GM12878 (cell line): ENCODE results near the gene LRRC8B. TPM values are rescaled to one million over a fixed set of nuclear protein-coding genes. Genes with fewer than 3 reads are reported as not detected.

ENCODE experiments used
- ATAC-seq: fragments of 200-7000 bp; cut with Tn5 transposase; 3 replicates; pipeline ENCODE4 v1.9.1; 2020; ENCODE audit warnings: mild to moderate bottlenecking, moderate library complexity
- BruUV-seq: library from RNA; stranded (reverse); fragments of 400-500 nt; replicated peaks from 2 replicates; lab custom pipeline; 2021; lab: Mats Ljungman, UMichigan
- CTCF ChIA-PET: fragments of 300-600 bp; sonication (Branson Sonifier 250); formaldehyde crosslinking; extraction: SDS; loops from one replicate; lab custom pipeline; 2021; ENCODE audit warnings: inconsistent platforms; lab: Yijun Ruan, JAX
- POLR2A ChIA-PET: fragments of 350-600 bp; formaldehyde crosslinking; extraction: SDS; loops from one replicate; lab custom pipeline; 2021; ENCODE audit warnings: inconsistent platforms; lab: Charles Lee
- RAD21 ChIA-PET: fragments of 300-600 bp; sonication (Branson Sonifier 250); formaldehyde crosslinking; loops from one replicate; lab custom pipeline; 2023; ENCODE audit warnings: antibody characterized with exemption; ENCODE audit not compliant: unreplicated experiment; lab: Charles Lee
- SMC1A ChIA-PET: fragments of 300-600 bp; sonication (Branson Sonifier 250); formaldehyde crosslinking; loops from one replicate; lab custom pipeline; 2023; ENCODE audit not compliant: unreplicated experiment, uncharacterized antibody; lab: Charles Lee
- DNase-seq: peaks from one replicate; pipeline ENCODE4 v3.0.0-alpha.2; 2011; ENCODE audit warnings: low read depth, low spot score
- FAIRE-seq: peaks from 3 replicates; lab custom pipeline; 2011; peaks lifted over from hg19 to GRCh38; lab: Jason Lieb, UNC
- H2AFZ ChIP-seq: 2 replicates; pipeline ENCODE4 v1.6.0; 2011; ENCODE audit warnings: low read depth, low read length, control low read depth; ENCODE audit not compliant: control insufficient read depth
- H3K27ac ChIP-seq: 2 replicates; pipeline ENCODE4 v1.5.1; 2011; ENCODE audit warnings: control low read depth; ENCODE audit not compliant: control insufficient read depth, insufficient read depth
- H3K27me3 ChIP-seq, 2 experiments: replicated peaks in 1 of 2; 2 replicates each; pipeline versions ENCODE4 v1.6.0 to v1.6.1; 2011; ENCODE audit warnings: low read length in 1 of 2; ENCODE audit not compliant: control insufficient read depth in 2 of 2, insufficient read depth in 2 of 2
- H3K36me3 ChIP-seq, 2 experiments: 2 replicates each; pipeline ENCODE4 v1.5.1; 2011; ENCODE audit warnings: low read length in 1 of 2; ENCODE audit not compliant: control insufficient read depth in 2 of 2, insufficient read depth in 2 of 2
- H3K4me1 ChIP-seq: 2 replicates; pipeline ENCODE4 v1.6.1; 2011; ENCODE audit warnings: mild to moderate bottlenecking, low read length, moderate library complexity, mixed read lengths; ENCODE audit not compliant: control insufficient read depth, insufficient read depth
- H3K4me2 ChIP-seq: 2 replicates; pipeline ENCODE4 v1.6.0; 2011; ENCODE audit warnings: control low read depth; ENCODE audit not compliant: control insufficient read depth, insufficient read depth
- H3K4me3 ChIP-seq: fragments of 200-600 bp; sonication (generic); 2 replicates; pipeline ENCODE4 v1.5.1; 2016
- H3K79me2 ChIP-seq: 2 replicates; pipeline ENCODE4 v1.6.0; 2011; ENCODE audit warnings: low read length; ENCODE audit not compliant: control insufficient read depth, insufficient read depth
- H3K9ac ChIP-seq: 2 replicates; pipeline ENCODE4 v1.8.0; 2011; ENCODE audit warnings: low read length, control low read depth, mixed read lengths; ENCODE audit not compliant: control insufficient read depth, insufficient read depth
- H3K9me3 ChIP-seq: replicated peaks from 3 replicates; pipeline ENCODE4 v1.5.1; 2011; ENCODE audit warnings: mild to moderate bottlenecking, low read length; ENCODE audit not compliant: control insufficient read depth, insufficient read depth
- H4K20me1 ChIP-seq: 2 replicates; pipeline ENCODE4 v1.6.0; 2011; ENCODE audit not compliant: control insufficient read depth, insufficient read depth
- BCL11A ChIP-seq: IDR thresholded peaks from 2 replicates; pipeline ENCODE4 v1.6.1; 2011; ENCODE audit warnings: low read depth, low read length
- CBX5 ChIP-seq: sonication (generic); IDR thresholded peaks from 2 replicates; pipeline ENCODE4 v1.6.1; 2016; ENCODE audit warnings: low read depth, moderate library complexity, mild to moderate bottlenecking, inconsistent platforms
- ETV6 ChIP-seq, 2 experiments: fragments of 450-650 bp in 1 of 2; IDR thresholded peaks in 1 of 2; conservative IDR thresholded peaks in 1 of 2; 2 replicates each; pipeline ENCODE4 v1.6.1; 2014; ENCODE audit warnings: antibody characterized with exemption in 1 of 2, borderline replicate concordance in 1 of 2, low read depth in 1 of 2, mild to moderate bottlenecking in 1 of 2, moderate library complexity in 1 of 2
- IRF4 ChIP-seq: IDR thresholded peaks from 2 replicates; pipeline ENCODE4 v1.6.1; 2011; ENCODE audit warnings: low read depth, low read length
- MEF2B ChIP-seq: fragments of 450-650 bp; IDR thresholded peaks from 2 replicates; pipeline ENCODE4 v1.6.1; 2018; ENCODE audit warnings: mild to moderate bottlenecking, moderate library complexity; ENCODE audit not compliant: partially characterized antibody, poor library complexity, severe bottlenecking
- MXI1 ChIP-seq: fragments of 150-350 bp; IDR thresholded peaks from 2 replicates; pipeline ENCODE4 v1.6.1; 2011; ENCODE audit warnings: low read depth, mild to moderate bottlenecking, inconsistent platforms, low read length, improper control_type of control experiment
- MYC ChIP-seq: IDR thresholded peaks from 2 replicates; pipeline ENCODE4 v1.6.1; 2011; ENCODE audit warnings: mild to moderate bottlenecking, low read length, moderate library complexity, inconsistent platforms; ENCODE audit not compliant: insufficient read depth, insufficient replicate concordance, insufficient read length, severe bottlenecking
- PML ChIP-seq: IDR thresholded peaks from 2 replicates; pipeline ENCODE4 v1.6.1; 2012; ENCODE audit warnings: low read length, inconsistent platforms
- SMAD1 ChIP-seq: fragments of 450-650 bp; IDR thresholded peaks from 2 replicates; pipeline ENCODE4 v1.6.1; 2018; ENCODE audit warnings: mild to moderate bottlenecking, low read depth; ENCODE audit not compliant: partially characterized antibody
- ZNF207 ChIP-seq: fragments of 450-650 bp; IDR thresholded peaks from 2 replicates; pipeline ENCODE4 v1.6.1; 2014; ENCODE audit warnings: antibody characterized with exemption, mild to moderate bottlenecking, borderline replicate concordance
- ZNF24 ChIP-seq: fragments of 450-650 bp; IDR thresholded peaks from 2 replicates; pipeline ENCODE4 v1.6.1; 2017; ENCODE audit warnings: antibody characterized with exemption, mild to moderate bottlenecking
- WGBS: methylation state at CpG from one replicate; pipeline ENCODE4 v1.1.6; 2016; ENCODE audit warnings: low lambda C conversion rate; ENCODE audit not compliant: insufficient replicate concordance, insufficient coverage; ENCODE audit errors: missing lambda C conversion rate; 5-methylcytosine and 5-hydroxymethylcytosine counted together
- in situ Hi-C: fragments of 300-500 bp; cut with MboI; formaldehyde crosslinking; loops from 9 replicates; pipeline ENCODE4 v1.14.3; 2018; ENCODE audit warnings: mixed read lengths
- intact Hi-C: fragments of 100-400 bp; cut with micrococcal nuclease; formaldehyde crosslinking; loops from one replicate; pipeline ENCODE4 v1.14.2; 2022; ENCODE audit not compliant: unreplicated experiment
- polyA plus RNA-seq, 11 experiments: library from polyadenylated mRNA; depleted of rRNA in 4 of 11; unstranded in 6 of 11; stranded (reverse) in 5 of 11; fragments of >200 nt; fragmentation: Nextera tagmentation in 4 of 11; fragmentation: Illumina TruSeq in 1 of 11; extraction: Ambion mirVana in 4 of 11; extraction: Trizol in 1 of 11; gene quantifications; 1 replicate in 1 of 11; 2 replicates in 10 of 11; pipeline versions ENCODE4 v1.2.1 to v1.2.3, GENCODE V29; 2011 to 2016; ENCODE audit warnings: inconsistent platforms in 2 of 11, missing spikeins in 2 of 11, low read depth in 1 of 11
- total RNA-seq, 4 experiments: library from RNA; depleted of rRNA in 3 of 4; stranded (reverse); fragments of >200 nt in 3 of 4; fragmentation: Illumina TruSeq in 1 of 4; extraction: Trizol in 1 of 4; gene quantifications; 2 replicates each; pipeline versions ENCODE4 v1.2.1 to v1.2.3, GENCODE V29; 2013 to 2021
- TF ChIP-seq, protein P1 (sequence below): fragments of 450-650 bp; IDR thresholded peaks from 2 replicates; pipeline ENCODE4 v1.6.1; 2016; ENCODE audit warnings: mild to moderate bottlenecking
- TF ChIP-seq, protein P2 (sequence below): fragments of 450-650 bp; IDR thresholded peaks from 2 replicates; pipeline ENCODE4 v1.6.1; 2017; ENCODE audit warnings: mild to moderate bottlenecking, low read depth, inconsistent platforms; ENCODE audit not compliant: poor library complexity, severe bottlenecking
- TF ChIP-seq, protein P3 (sequence below): IDR thresholded peaks from 2 replicates; pipeline ENCODE4 v1.6.1; 2012; ENCODE audit warnings: low read depth, low read length, improper control_type of control experiment
- TF ChIP-seq, protein P4 (sequence below): fragments of 450-650 bp; IDR thresholded peaks from 2 replicates; pipeline ENCODE4 v1.6.1; 2017; ENCODE audit warnings: borderline replicate concordance
- TF ChIP-seq, protein P5 (sequence below): IDR thresholded peaks from 2 replicates; pipeline ENCODE4 v1.6.1; 2011; ENCODE audit warnings: low read depth, mild to moderate bottlenecking, low read length, moderate library complexity, borderline replicate concordance; ENCODE audit errors: extremely low read depth

LRRC8B gene
- total and polyA plus RNA-seq, 10 of the 15 experiments (the other 5 are each of a cell fraction or from before 2014, with no cell fraction given): 1.3 to 9.2 (median 5.4) TPM

DNA sequence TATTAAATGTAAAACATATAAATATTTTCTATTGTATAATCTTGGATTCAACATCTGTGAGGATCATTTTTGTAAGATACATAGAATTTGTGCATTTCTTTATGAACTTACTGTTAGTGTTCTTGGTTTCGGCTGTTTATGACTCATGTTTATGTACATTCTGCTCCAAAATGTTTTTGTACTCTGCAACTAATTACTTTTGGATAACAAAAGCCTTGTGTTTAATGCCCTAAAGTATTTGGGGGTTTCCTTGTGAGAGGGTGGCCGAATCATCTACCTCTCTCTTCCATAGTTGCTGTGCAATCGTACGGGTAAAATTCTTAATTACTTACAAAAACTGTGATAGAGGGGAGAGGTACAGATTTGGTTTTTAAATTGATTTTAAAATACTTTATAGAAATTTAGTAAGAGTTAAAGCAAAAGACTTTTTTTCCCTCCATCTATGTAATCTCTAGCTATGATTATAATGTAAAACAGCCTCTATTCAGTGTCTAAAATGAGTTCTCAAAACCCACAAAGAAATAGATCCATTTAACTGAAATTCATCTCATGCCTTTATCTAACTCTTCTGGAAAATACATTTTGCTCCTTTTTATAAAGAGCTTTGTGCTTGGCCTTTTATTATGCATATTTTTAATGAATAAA lies 69.6 kb downstream of the LRRC8B start:
- ChIA-PET SMC1A (interaction anchor here (0.9 to 2.4 kb wide), 16 partner anchors 9 to 169 kb away, joined by 3 to 8 read pairs (median 4); no protein-coding TSS in a partner anchor), CTCF (interaction anchor here (0.8 to 10.6 kb wide), 7 partner anchors 13 to 169 kb away, joined by 3 to 80 read pairs (median 5); no protein-coding TSS in a partner anchor)

More for the DNA sequence above, 69.6 kb downstream of the LRRC8B start:
- BruUV-seq: no TSS peak
- WGBS: 97% methylated on average over 4 of the region's 4 CpGs
- intact Hi-C loops (no loop called here), in situ Hi-C loops (no loop called here)
- ATAC-seq: no peak
- ChIA-PET POLR2A (no interaction called here), RAD21 (interaction anchor here (0.8 to 2.7 kb wide), 5 partner anchors 14 to 169 kb away, joined by 3 to 12 read pairs (median 3); no protein-coding TSS in a partner anchor)
- H3K4me1 ChIP-seq: peaks cover 5% of the 10 kb centered on the region
- no peaks in the 10 kb centered on the region for H3K27me3 ChIP-seq
- no peak overlapping the region for H3K9ac ChIP-seq
- H3K9me3 ChIP-seq: no peaks in the 10 kb centered on the region
- no peaks in the 10 kb centered on the region; a peak in 2 of 4 replicates for H3K36me3 ChIP-seq
- H3K79me2 ChIP-seq: no peaks in the 10 kb centered on the region
- no peak overlapping the region for H2AFZ ChIP-seq
- TF ChIP-seq, protein P1, sequence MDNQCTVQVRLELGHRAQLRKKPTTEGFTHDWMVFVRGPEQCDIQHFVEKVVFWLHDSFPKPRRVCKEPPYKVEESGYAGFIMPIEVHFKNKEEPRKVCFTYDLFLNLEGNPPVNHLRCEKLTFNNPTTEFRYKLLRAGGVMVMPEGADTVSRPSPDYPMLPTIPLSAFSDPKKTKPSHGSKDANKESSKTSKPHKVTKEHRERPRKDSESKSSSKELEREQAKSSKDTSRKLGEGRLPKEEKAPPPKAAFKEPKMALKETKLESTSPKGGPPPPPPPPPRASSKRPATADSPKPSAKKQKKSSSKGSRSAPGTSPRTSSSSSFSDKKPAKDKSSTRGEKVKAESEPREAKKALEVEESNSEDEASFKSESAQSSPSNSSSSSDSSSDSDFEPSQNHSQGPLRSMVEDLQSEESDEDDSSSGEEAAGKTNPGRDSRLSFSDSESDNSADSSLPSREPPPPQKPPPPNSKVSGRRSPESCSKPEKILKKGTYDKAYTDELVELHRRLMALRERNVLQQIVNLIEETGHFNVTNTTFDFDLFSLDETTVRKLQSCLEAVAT: no peak
- no peak for TF ChIP-seq ZNF207
- TF ChIP-seq MEF2B: no peak
- no peak for TF ChIP-seq IRF4
- TF ChIP-seq ETV6 (conservative IDR thresholded peaks at IDR 0.05 in 1 of 2, IDR thresholded peaks at IDR 0.05 in 1 of 2; ENCODE audit: borderline replicate concordance in 1 of 2, low read depth in 1 of 2): no peak
- TF ChIP-seq, protein P2, sequence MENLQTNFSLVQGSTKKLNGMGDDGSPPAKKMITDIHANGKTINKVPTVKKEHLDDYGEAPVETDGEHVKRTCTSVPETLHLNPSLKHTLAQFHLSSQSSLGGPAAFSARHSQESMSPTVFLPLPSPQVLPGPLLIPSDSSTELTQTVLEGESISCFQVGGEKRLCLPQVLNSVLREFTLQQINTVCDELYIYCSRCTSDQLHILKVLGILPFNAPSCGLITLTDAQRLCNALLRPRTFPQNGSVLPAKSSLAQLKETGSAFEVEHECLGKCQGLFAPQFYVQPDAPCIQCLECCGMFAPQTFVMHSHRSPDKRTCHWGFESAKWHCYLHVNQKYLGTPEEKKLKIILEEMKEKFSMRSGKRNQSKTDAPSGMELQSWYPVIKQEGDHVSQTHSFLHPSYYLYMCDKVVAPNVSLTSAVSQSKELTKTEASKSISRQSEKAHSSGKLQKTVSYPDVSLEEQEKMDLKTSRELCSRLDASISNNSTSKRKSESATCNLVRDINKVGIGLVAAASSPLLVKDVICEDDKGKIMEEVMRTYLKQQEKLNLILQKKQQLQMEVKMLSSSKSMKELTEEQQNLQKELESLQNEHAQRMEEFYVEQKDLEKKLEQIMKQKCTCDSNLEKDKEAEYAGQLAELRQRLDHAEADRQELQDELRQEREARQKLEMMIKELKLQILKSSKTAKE: no peak
- no peak for TF ChIP-seq BCL11A
- TF ChIP-seq, protein P3, sequence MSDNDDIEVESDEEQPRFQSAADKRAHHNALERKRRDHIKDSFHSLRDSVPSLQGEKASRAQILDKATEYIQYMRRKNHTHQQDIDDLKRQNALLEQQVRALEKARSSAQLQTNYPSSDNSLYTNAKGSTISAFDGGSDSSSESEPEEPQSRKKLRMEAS: no peak
- TF ChIP-seq, protein P4, sequence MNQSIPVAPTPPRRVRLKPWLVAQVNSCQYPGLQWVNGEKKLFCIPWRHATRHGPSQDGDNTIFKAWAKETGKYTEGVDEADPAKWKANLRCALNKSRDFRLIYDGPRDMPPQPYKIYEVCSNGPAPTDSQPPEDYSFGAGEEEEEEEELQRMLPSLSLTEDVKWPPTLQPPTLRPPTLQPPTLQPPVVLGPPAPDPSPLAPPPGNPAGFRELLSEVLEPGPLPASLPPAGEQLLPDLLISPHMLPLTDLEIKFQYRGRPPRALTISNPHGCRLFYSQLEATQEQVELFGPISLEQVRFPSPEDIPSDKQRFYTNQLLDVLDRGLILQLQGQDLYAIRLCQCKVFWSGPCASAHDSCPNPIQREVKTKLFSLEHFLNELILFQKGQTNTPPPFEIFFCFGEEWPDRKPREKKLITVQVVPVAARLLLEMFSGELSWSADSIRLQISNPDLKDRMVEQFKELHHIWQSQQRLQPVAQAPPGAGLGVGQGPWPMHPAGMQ: no peak
- no peak for TF ChIP-seq MYC
- no peak for TF ChIP-seq ZNF24
- TF ChIP-seq, protein P5, sequence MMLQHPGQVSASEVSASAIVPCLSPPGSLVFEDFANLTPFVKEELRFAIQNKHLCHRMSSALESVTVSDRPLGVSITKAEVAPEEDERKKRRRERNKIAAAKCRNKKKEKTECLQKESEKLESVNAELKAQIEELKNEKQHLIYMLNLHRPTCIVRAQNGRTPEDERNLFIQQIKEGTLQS: no peak
- no peak for TF ChIP-seq CBX5
- TF ChIP-seq PML: no peak
- no peak for TF ChIP-seq MXI1
- TF ChIP-seq SMAD1: no peak
- no peak overlapping the region for H3K4me3 ChIP-seq
- FAIRE-seq: no peak
- H4K20me1 ChIP-seq: no peaks in the 10 kb centered on the region; the same call in 1 of the 2 replicates
- H3K4me2 ChIP-seq: no peak overlapping the region
- H3K27ac ChIP-seq: no peak overlapping the region
- DNase-seq: no peak
